Measurements from ENCODE around the gene MET. TPM values are rescaled to one million over a fixed set of nuclear protein-coding genes. Genes with fewer than 3 reads are reported as not detected.
"Not testable (repeated sequence)": the region's sequence is repeated elsewhere in the genome, so short reads cannot be mapped to it uniquely, and the experiment has no call there.

The MET gene
- total RNA-seq, 1 donor from 2014 or later: 59.4 TPM

- no peak for DNase-seq (ENCODE audit: low spot score)
These were observed 55.5 kb downstream of the MET start for GRCh38 chr7:116727432-116728009.

DNA sequence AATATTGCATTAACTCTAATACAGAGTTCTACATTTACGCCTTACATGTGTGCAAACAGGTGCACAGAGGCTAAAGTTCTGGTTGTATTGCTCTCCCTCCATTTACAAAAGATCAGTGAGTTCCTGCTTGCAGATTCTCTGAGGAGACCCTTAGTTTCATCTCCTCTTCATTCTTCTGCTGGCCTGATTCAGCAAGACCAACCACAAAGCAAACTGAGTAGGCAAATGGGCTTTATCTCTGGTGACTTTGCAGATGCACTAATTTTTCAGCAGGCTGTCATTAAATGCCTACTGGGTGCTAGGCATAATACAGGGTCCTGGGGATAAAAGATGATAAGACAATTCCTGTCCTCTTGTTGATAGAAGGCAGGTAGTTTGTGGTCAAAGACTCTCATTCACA, 56.4 kb downstream of the MET start:
- no peak for DNase-seq (ENCODE audit: low spot score)

- DNase-seq (ENCODE audit: low spot score): no peak
These were observed 58.4 kb downstream of the MET start for GRCh38 chr7:116730097-116731022.

DNA sequence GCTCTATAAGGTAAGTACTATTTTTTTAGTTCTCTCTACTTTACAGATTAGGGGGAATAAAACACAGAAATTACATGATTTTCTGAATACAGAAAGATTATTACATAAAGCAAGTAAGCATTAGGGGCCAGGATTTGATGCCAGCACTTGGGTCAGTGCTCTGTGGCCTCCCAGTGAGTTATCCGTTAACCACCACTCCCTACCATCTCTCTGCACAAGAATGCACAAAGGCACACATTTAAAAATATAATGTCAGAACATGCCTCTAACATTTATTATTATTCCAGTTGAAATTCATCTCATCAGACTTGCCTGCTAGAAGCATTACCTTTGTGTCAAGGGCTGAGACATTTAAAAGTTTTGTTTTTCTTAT, 59.0 kb downstream of the MET start:
- no peak for DNase-seq (ENCODE audit: low spot score)

- no peak for DNase-seq (ENCODE audit: low spot score)
These were observed 59.7 kb downstream of the MET start for GRCh38 chr7:116731445-116732335.

- DNase-seq (ENCODE audit: low spot score): no peak
These were observed 61.0 kb downstream of the MET start for GRCh38 chr7:116732788-116733694.

DNA sequence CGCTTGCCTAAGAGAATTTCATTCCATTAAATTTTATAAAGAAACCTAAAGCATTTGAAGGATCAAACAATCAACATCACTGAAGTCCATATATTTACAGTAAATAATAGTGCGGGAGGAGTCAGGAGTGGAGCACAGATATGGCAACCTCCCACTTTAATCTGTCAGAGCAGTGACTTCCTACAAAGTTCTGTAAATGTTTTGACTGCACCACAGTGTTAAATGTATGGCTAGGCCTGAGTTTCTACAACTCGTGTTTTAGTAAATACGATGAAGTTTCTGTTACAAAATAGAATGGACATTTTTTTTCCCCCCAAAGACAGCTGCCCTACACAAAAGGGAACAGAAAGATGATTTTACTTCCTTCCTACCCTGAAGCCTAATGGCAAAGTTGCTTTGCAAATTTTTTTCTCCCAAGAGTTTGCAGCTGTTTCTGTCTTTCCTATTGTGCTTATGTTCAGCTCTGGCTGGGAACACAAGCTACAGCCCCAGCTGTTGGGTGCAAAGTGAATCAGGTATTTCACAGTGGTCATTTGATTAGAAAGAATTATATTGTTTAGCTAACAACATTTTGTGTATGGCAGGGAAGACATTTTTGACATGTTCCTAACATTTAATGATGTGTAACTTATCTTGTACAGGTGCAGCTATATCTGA, 62.1 kb downstream of the MET start:
- DNase-seq (ENCODE audit: low spot score): no peak

- no peak for DNase-seq (ENCODE audit: low spot score)
These were observed 62.7 kb downstream of the MET start for GRCh38 chr7:116734710-116735109.

GRCh38 chr7:116736927-116737715, 65.1 kb downstream of the MET start:
- DNase-seq (ENCODE audit: low spot score): no peak

GRCh38 chr7:116738378-116738777, 66.4 kb downstream of the MET start:
- DNase-seq (ENCODE audit: low spot score): no peak

DNA sequence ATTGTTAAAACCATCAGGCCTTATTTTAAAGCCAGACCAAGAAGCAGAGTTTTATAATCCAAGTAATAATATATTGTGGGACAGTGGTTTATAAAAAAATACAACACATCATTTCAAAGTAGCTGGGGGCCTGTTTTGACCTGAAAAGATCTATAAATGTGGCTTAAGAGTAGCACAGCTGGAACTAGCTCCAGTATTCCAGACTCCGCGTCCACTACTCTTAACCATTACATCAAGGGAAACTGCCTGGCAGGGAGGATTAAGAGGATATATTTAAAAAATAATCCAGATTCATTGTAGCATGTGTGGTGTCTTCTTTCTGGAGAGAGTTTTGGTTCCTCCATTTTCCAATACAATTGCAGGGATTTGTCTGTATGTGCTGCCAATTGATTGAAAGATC, 67.3 kb downstream of the MET start:
- DNase-seq (ENCODE audit: low spot score): no peak

DNA sequence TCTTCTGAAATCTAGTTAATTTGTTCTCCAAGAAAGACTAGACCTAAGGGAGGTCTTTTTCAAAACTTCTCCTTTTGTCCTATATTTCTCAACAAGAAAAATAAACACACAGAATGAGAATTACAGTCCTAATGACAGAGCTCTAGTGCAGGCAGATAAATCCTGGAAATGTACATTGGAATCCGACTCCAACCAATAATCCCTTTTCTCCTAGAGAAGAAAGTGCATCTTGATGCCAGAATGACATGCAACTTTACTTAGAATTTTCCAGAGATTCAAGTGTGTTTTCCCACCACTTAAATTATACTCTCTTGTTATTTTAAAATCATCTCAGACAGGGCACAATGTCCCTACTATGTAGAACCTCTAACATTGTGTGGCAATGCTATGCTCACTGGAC, 68.2 kb downstream of the MET start:
- DNase-seq (ENCODE audit: low spot score): no peak

- no peak for DNase-seq (ENCODE audit: low spot score)
These were observed 68.9 kb downstream of the MET start for GRCh38 chr7:116740755-116741462.

DNA sequence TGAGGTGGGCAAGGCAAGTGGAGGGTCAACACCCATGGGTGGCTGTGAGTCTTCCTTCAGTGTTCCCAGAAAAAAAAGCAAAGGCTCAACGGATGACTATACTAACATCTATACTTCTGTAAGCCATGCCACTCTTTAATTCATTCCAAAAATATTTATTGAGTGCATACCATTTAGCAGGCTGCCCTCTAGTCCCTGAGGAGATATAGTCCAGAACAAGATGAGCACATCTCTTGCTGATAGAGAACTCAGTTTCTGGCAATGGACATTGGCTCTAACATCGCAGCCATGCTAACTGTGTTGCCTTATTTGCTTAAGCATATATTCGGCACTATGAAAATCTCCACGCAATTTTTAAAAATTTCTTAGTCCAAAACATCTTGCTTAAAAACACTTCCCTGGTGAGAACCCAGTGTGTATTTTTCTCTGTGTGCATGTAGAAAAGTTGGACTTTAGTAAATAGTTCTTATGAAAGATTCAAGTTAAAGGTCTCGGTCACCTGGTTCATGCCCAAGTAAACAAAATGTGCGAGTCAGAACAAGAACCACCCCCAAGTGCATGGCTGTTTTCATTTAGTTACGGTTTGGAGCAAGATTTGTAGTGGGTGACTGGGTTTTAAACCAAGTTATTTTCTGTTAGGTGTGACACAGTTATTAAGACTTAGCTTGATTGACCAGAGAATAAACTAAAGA, 69.8 kb downstream of the MET start:
- no peak for DNase-seq (ENCODE audit: low spot score)

DNA sequence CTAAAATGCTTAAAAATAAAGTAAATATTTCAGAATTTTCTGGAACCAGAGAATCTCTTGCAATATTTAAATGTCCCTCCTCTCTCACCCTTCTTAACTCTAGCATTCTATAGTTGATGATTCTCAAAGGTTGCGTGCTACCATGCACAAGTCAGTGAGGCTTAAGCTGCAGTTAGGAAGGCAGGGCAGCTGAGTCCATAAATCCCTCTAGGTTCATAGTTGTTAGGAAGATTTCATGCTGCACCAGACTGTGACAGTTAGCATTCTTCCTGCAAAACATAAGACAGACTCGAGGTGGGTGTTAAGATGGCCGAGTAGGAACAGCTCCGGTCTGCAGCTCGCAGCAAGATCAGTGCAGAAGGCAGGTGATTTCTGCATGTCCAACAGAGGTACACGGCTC, 70.6 kb downstream of the MET start:
- no peak for DNase-seq (ENCODE audit: low spot score)

GRCh38 chr7:116743835-116744234, 71.8 kb downstream of the MET start:
- not testable (repeated sequence) for DNase-seq (ENCODE audit: low spot score)

DNA sequence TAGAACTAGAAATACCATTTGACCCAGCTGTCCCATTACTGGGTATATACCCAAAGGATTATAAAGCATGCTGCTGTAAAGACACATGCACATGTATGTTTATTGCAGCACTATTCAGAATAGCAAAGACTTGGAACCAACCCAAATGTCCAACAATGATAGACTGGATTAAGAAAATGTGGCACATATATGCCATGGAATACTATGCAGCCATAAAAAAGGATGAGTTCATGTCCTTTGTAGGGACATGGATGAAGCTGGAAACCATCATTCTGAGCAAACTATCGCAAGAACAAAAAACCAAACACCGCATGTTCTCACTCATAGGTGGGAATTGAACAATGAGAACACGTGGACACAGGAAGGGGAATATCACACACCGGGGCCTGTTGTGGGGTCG, 74.4 kb downstream of the MET start:
- not testable (repeated sequence) for DNase-seq (ENCODE audit: low spot score)

GRCh38 chr7:116751070-116751469, 79.1 kb downstream of the MET start:
- DNase-seq (ENCODE audit: low spot score): not testable (repeated sequence)
